GM12878 (cell line): Measurements from ENCODE around the gene PABPC1L. TPM values are rescaled to one million over a fixed set of nuclear protein-coding genes. Genes with fewer than 3 reads are reported as not detected.

Experiments
- BMI1 ChIP-seq: fragments of 450-650 bp; IDR thresholded peaks from 2 replicates; pipeline ENCODE4 v1.6.1; 2016; ENCODE audit warnings: mild to moderate bottlenecking, moderate library complexity, borderline replicate concordance
- CHD2 ChIP-seq: IDR thresholded peaks from 2 replicates; pipeline ENCODE4 v1.6.1; 2011; ENCODE audit warnings: low read depth, low read length, improper control_type of control experiment, borderline replicate concordance
- IKZF1 ChIP-seq: fragments of 450-650 bp; conservative IDR thresholded peaks from 2 replicates; pipeline ENCODE4 v1.6.1; 2017; ENCODE audit warnings: antibody characterized with exemption, mild to moderate bottlenecking
- TCF3 ChIP-seq: IDR thresholded peaks from 2 replicates; pipeline ENCODE4 v1.6.1; 2012; ENCODE audit warnings: low read depth, mild to moderate bottlenecking, low read length, borderline replicate concordance; ENCODE audit not compliant: insufficient read depth
- ZNF207 ChIP-seq: fragments of 450-650 bp; IDR thresholded peaks from 2 replicates; pipeline ENCODE4 v1.6.1; 2014; ENCODE audit warnings: antibody characterized with exemption, mild to moderate bottlenecking, borderline replicate concordance
- ZNF274 ChIP-seq: IDR thresholded peaks from one replicate; pipeline ENCODE4 v1.8.0; 2011; ENCODE audit not compliant: insufficient read length, insufficient read depth
- polyA plus RNA-seq, 11 experiments: library from polyadenylated mRNA; depleted of rRNA in 4 of 11; unstranded in 6 of 11; stranded (reverse) in 5 of 11; fragments of >200 nt; fragmentation: Nextera tagmentation in 4 of 11; fragmentation: Illumina TruSeq in 1 of 11; extraction: Ambion mirVana in 4 of 11; extraction: Trizol in 1 of 11; gene quantifications; 1 replicate in 1 of 11; 2 replicates in 10 of 11; pipeline versions ENCODE4 v1.2.1 to v1.2.3, GENCODE V29; 2011 to 2016; ENCODE audit warnings: inconsistent platforms in 2 of 11, missing spikeins in 2 of 11, low read depth in 1 of 11
- total RNA-seq, 4 experiments: library from RNA; depleted of rRNA in 3 of 4; stranded (reverse); fragments of >200 nt in 3 of 4; fragmentation: Illumina TruSeq in 1 of 4; extraction: Trizol in 1 of 4; gene quantifications; 2 replicates each; pipeline versions ENCODE4 v1.2.1 to v1.2.3, GENCODE V29; 2013 to 2021
- TF ChIP-seq, protein P1 (sequence below): fragments of 450-650 bp; IDR thresholded peaks from 2 replicates; pipeline ENCODE4 v1.6.1; 2016; ENCODE audit warnings: mild to moderate bottlenecking, moderate library complexity, borderline replicate concordance
- TF ChIP-seq, protein P2 (sequence below): IDR thresholded peaks from 2 replicates; pipeline ENCODE4 v1.6.1; 2012; ENCODE audit warnings: improper control_type of control experiment, low read depth, low read length; ENCODE audit not compliant: insufficient replicate concordance
- TF ChIP-seq, protein P3 (sequence below): IDR thresholded peaks from 2 replicates; pipeline ENCODE4 v1.6.1; 2012; ENCODE audit warnings: mild to moderate bottlenecking, low read depth, low read length
- TF ChIP-seq, protein P4 (sequence below): fragments of 450-650 bp; IDR thresholded peaks from 2 replicates; pipeline ENCODE4 v1.6.1; 2017; ENCODE audit warnings: mild to moderate bottlenecking, moderate library complexity

Gene PABPC1L
- total and polyA plus RNA-seq, 10 of the 15 experiments (the other 5 are each of a cell fraction or from before 2014, with no cell fraction given): 6.1 to 66.8 (median 11.9) TPM

DNA sequence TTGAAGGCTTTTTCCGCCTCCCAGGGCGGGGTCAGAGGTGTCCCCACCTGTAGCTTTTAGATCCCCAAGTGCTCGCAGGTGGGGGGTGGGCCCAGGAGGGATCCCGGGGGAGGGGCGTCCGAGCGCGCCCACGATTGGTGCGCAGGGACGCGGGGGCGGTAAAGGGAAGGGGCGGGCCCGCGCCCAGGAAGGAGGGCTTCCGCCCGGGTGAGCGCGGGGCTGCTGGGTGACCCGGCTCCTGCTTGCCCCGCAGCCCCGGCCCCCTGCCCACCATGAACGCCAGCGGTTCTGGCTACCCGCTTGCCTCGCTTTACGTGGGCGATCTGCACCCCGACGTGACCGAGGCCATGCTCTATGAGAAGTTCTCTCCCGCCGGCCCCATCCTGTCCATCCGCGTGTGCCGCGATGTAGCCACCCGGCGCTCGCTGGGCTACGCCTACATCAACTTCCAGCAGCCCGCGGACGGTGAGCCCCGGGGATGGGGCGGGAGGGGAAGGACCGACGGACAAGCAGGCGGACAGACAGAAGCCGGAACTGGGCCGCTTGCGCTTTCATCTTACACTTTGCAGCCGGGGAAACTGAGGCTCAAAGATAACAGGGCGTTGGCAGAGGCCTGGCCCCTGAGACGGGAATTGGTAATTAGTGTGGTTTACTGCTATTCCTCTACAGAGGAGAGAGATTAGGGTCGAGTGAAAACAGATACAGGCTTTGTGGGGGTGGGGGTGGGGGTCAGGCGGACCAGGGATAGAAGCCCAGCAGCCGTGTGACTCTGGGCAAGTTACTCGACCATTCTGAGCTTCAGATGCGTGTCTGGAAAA is at the start of gene PABPC1L (continued):
- TF ChIP-seq, protein P1, sequence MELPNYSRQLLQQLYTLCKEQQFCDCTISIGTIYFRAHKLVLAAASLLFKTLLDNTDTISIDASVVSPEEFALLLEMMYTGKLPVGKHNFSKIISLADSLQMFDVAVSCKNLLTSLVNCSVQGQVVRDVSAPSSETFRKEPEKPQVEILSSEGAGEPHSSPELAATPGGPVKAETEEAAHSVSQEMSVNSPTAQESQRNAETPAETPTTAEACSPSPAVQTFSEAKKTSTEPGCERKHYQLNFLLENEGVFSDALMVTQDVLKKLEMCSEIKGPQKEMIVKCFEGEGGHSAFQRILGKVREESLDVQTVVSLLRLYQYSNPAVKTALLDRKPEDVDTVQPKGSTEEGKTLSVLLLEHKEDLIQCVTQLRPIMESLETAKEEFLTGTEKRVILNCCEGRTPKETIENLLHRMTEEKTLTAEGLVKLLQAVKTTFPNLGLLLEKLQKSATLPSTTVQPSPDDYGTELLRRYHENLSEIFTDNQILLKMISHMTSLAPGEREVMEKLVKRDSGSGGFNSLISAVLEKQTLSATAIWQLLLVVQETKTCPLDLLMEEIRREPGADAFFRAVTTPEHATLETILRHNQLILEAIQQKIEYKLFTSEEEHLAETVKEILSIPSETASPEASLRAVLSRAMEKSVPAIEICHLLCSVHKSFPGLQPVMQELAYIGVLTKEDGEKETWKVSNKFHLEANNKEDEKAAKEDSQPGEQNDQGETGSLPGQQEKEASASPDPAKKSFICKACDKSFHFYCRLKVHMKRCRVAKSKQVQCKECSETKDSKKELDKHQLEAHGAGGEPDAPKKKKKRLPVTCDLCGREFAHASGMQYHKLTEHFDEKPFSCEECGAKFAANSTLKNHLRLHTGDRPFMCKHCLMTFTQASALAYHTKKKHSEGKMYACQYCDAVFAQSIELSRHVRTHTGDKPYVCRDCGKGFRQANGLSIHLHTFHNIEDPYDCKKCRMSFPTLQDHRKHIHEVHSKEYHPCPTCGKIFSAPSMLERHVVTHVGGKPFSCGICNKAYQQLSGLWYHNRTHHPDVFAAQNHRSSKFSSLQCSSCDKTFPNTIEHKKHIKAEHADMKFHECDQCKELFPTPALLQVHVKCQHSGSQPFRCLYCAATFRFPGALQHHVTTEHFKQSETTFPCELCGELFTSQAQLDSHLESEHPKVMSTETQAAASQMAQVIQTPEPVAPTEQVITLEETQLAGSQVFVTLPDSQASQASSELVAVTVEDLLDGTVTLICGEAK: peak; percentile 38; the same call in 1 of the 2 replicates
- TF ChIP-seq ZNF207 (no peak), ZNF274 (no peak), CHD2 (no peak), IKZF1 (0 out of 2 replicates have a peak, but pooled peaks have one; percentile 34), TCF3 (no peak), BMI1 (no peak)
- TF ChIP-seq, protein P2, sequence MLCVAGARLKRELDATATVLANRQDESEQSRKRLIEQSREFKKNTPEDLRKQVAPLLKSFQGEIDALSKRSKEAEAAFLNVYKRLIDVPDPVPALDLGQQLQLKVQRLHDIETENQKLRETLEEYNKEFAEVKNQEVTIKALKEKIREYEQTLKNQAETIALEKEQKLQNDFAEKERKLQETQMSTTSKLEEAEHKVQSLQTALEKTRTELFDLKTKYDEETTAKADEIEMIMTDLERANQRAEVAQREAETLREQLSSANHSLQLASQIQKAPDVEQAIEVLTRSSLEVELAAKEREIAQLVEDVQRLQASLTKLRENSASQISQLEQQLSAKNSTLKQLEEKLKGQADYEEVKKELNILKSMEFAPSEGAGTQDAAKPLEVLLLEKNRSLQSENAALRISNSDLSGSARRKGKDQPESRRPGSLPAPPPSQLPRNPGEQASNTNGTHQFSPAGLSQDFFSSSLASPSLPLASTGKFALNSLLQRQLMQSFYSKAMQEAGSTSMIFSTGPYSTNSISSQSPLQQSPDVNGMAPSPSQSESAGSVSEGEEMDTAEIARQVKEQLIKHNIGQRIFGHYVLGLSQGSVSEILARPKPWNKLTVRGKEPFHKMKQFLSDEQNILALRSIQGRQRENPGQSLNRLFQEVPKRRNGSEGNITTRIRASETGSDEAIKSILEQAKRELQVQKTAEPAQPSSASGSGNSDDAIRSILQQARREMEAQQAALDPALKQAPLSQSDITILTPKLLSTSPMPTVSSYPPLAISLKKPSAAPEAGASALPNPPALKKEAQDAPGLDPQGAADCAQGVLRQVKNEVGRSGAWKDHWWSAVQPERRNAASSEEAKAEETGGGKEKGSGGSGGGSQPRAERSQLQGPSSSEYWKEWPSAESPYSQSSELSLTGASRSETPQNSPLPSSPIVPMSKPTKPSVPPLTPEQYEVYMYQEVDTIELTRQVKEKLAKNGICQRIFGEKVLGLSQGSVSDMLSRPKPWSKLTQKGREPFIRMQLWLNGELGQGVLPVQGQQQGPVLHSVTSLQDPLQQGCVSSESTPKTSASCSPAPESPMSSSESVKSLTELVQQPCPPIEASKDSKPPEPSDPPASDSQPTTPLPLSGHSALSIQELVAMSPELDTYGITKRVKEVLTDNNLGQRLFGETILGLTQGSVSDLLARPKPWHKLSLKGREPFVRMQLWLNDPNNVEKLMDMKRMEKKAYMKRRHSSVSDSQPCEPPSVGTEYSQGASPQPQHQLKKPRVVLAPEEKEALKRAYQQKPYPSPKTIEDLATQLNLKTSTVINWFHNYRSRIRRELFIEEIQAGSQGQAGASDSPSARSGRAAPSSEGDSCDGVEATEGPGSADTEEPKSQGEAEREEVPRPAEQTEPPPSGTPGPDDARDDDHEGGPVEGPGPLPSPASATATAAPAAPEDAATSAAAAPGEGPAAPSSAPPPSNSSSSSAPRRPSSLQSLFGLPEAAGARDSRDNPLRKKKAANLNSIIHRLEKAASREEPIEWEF: no peak
- TF ChIP-seq, protein P3, sequence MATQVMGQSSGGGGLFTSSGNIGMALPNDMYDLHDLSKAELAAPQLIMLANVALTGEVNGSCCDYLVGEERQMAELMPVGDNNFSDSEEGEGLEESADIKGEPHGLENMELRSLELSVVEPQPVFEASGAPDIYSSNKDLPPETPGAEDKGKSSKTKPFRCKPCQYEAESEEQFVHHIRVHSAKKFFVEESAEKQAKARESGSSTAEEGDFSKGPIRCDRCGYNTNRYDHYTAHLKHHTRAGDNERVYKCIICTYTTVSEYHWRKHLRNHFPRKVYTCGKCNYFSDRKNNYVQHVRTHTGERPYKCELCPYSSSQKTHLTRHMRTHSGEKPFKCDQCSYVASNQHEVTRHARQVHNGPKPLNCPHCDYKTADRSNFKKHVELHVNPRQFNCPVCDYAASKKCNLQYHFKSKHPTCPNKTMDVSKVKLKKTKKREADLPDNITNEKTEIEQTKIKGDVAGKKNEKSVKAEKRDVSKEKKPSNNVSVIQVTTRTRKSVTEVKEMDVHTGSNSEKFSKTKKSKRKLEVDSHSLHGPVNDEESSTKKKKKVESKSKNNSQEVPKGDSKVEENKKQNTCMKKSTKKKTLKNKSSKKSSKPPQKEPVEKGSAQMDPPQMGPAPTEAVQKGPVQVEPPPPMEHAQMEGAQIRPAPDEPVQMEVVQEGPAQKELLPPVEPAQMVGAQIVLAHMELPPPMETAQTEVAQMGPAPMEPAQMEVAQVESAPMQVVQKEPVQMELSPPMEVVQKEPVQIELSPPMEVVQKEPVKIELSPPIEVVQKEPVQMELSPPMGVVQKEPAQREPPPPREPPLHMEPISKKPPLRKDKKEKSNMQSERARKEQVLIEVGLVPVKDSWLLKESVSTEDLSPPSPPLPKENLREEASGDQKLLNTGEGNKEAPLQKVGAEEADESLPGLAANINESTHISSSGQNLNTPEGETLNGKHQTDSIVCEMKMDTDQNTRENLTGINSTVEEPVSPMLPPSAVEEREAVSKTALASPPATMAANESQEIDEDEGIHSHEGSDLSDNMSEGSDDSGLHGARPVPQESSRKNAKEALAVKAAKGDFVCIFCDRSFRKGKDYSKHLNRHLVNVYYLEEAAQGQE: no peak
- TF ChIP-seq, protein P4, sequence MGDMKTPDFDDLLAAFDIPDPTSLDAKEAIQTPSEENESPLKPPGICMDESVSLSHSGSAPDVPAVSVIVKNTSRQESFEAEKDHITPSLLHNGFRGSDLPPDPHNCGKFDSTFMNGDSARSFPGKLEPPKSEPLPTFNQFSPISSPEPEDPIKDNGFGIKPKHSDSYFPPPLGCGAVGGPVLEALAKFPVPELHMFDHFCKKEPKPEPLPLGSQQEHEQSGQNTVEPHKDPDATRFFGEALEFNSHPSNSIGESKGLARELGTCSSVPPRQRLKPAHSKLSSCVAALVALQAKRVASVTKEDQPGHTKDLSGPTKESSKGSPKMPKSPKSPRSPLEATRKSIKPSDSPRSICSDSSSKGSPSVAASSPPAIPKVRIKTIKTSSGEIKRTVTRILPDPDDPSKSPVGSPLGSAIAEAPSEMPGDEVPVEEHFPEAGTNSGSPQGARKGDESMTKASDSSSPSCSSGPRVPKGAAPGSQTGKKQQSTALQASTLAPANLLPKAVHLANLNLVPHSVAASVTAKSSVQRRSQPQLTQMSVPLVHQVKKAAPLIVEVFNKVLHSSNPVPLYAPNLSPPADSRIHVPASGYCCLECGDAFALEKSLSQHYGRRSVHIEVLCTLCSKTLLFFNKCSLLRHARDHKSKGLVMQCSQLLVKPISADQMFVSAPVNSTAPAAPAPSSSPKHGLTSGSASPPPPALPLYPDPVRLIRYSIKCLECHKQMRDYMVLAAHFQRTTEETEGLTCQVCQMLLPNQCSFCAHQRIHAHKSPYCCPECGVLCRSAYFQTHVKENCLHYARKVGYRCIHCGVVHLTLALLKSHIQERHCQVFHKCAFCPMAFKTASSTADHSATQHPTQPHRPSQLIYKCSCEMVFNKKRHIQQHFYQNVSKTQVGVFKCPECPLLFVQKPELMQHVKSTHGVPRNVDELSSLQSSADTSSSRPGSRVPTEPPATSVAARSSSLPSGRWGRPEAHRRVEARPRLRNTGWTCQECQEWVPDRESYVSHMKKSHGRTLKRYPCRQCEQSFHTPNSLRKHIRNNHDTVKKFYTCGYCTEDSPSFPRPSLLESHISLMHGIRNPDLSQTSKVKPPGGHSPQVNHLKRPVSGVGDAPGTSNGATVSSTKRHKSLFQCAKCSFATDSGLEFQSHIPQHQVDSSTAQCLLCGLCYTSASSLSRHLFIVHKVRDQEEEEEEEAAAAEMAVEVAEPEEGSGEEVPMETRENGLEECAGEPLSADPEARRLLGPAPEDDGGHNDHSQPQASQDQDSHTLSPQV: no peak
